Cardiac muscle cell (in vitro differentiated cells and primary cell): ENCODE data around the gene TMEM178A. TPM values are rescaled to one million over a fixed set of nuclear protein-coding genes. Genes with fewer than 3 reads are reported as not detected.

ENCODE experiments used
- DNase-seq, 2 donors: peaks; one replicate each; pipeline versions ENCODE4 v3.0.0 to v3.0.0-alpha.2; 2010 to 2017; ENCODE audit warnings: low read depth in 1 of 2, low spot score in 1 of 2
- H3K27ac ChIP-seq: fragments of 200-600 bp; sonication (generic); 2 replicates; pipeline ENCODE4 v1.5.1; 2016
- H3K27me3 ChIP-seq: fragments of 200-600 bp; sonication (generic); 2 replicates; pipeline ENCODE4 v1.6.0; 2016; ENCODE audit warnings: control low read depth
- H3K36me3 ChIP-seq: fragments of 200-600 bp; sonication (generic); 2 replicates; pipeline ENCODE4 v1.5.1; 2016; ENCODE audit warnings: control low read depth
- H3K4me1 ChIP-seq: fragments of 200-600 bp; sonication (generic); 2 replicates; pipeline ENCODE4 v1.8.1; 2017; ENCODE audit warnings: low read depth, mild to moderate bottlenecking, mixed run types
- H3K4me3 ChIP-seq: fragments of 200-600 bp; sonication (generic); 2 replicates; pipeline ENCODE4 v1.5.1; 2016; ENCODE audit warnings: mild to moderate bottlenecking
- H3K9me3 ChIP-seq: fragments of 200-600 bp; sonication (generic); 2 replicates; pipeline ENCODE4 v1.5.1; 2017; ENCODE audit warnings: low read depth, mild to moderate bottlenecking, control low read depth
- polyA plus RNA-seq: library from polyadenylated mRNA; unstranded; fragments of >200 nt; fragmentation: Nextera tagmentation; extraction: Ambion mirVana; gene quantifications from 2 replicates; pipeline ENCODE4 v1.2.1, GENCODE V29; 2016
- total RNA-seq: library from RNA; depleted of rRNA; stranded (reverse); fragments of >200 nt; gene quantifications from 2 replicates; pipeline ENCODE4 v1.2.3, GENCODE V29; 2016
- TF ChIP-seq, protein P1 (sequence below): IDR thresholded peaks from 2 replicates; pipeline ENCODE4 v1.5.1; 2012; ENCODE audit warnings: low read depth, mild to moderate bottlenecking, low read length

TMEM178A gene
- total and polyA plus RNA-seq, 2 experiments from 2014 or later: 13.4 to 22.5 TPM

DNA sequence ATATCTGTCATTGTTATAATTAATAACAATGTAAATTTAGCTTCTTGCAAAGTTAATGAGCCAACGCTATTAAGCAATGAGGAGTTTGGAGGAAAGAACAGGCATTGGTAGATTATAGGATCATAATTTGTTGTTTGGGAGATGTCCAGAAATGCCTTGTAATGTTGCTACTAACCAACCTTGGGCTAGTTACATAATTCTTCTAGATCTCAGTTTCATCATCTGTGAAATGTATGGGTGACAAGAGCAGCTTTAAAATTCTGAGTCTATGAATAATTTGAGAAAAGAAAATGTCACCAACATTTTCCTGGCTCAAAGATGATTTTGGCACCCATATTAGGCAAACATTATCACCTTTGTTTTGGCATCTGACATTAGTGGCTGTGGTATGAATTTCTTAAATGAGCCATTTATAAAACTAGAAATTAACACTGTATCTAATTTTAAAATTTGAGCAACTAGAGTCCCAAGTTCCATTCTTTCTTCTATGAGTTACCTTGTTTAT is 2.9 kb downstream of the TMEM178A start:
- TF ChIP-seq, protein P1, sequence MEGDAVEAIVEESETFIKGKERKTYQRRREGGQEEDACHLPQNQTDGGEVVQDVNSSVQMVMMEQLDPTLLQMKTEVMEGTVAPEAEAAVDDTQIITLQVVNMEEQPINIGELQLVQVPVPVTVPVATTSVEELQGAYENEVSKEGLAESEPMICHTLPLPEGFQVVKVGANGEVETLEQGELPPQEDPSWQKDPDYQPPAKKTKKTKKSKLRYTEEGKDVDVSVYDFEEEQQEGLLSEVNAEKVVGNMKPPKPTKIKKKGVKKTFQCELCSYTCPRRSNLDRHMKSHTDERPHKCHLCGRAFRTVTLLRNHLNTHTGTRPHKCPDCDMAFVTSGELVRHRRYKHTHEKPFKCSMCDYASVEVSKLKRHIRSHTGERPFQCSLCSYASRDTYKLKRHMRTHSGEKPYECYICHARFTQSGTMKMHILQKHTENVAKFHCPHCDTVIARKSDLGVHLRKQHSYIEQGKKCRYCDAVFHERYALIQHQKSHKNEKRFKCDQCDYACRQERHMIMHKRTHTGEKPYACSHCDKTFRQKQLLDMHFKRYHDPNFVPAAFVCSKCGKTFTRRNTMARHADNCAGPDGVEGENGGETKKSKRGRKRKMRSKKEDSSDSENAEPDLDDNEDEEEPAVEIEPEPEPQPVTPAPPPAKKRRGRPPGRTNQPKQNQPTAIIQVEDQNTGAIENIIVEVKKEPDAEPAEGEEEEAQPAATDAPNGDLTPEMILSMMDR: no peak
- no peak for DNase-seq
- no peaks in the 10 kb centered on the region for H3K9me3 ChIP-seq
- H3K36me3 ChIP-seq: no peaks in the 10 kb centered on the region
- H3K4me1 ChIP-seq: peaks cover 22% of the 10 kb centered on the region
- no peak overlapping the region for H3K27ac ChIP-seq
- no peak overlapping the region for H3K4me3 ChIP-seq
- peaks cover 30% of the 10 kb centered on the region for H3K27me3 ChIP-seq

DNA sequence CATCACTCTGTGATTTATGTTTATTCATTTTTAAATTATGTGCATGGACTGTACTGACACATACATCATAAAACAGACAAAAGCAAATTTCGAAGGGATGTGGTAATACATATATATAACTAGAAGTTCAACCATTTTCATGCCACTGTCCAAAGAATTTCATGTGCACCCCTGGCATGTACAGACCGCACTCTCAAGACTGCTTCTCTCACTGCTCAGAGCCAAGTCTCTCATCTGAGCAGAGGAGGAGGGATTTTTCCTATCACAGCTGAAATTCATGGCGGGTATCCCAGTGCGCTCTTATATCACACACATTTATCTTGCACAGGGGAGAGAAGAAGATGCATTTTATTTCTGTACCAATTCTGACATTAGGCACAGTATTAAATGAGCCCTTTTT is 5.9 kb downstream of the TMEM178A start:
- TF ChIP-seq, protein P1: no peak

DNA sequence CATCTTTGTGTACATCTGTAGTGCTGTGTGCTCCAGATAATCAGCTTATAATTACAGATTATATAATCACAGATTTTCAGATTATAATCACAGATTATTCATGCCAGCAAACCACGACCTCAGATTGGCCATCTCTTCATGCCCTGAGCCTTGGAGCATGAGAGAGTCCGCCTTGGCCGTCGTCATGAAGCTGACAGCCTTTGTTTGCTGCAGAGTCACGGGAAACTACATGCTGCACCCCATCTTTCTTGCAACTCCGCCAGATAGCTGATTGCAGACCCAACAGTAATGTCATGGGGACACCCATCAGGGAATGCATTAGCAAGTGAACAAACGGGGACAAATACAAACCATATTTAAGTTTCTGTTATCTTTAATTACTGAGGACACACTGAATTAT is 7.3 kb downstream of the TMEM178A start:
- no peak for DNase-seq
- H3K4me1 ChIP-seq: no peaks in the 10 kb centered on the region
- no peak overlapping the region for H3K4me3 ChIP-seq
- H3K27me3 ChIP-seq: peaks cover 14% of the 10 kb centered on the region
- no peaks in the 10 kb centered on the region for H3K36me3 ChIP-seq
- no peak overlapping the region for H3K27ac ChIP-seq
- no peaks in the 10 kb centered on the region for H3K9me3 ChIP-seq
- TF ChIP-seq, protein P1: no peak

More for the DNA sequence above, 5.9 kb downstream of the TMEM178A start:
- H3K9me3 ChIP-seq: no peaks in the 10 kb centered on the region
- peaks cover 28% of the 10 kb centered on the region for H3K27me3 ChIP-seq
- no peak overlapping the region for H3K4me3 ChIP-seq
- no peak for DNase-seq
- H3K27ac ChIP-seq: no peak overlapping the region
- H3K36me3 ChIP-seq: no peaks in the 10 kb centered on the region
- H3K4me1 ChIP-seq: peaks cover 10% of the 10 kb centered on the region

DNA sequence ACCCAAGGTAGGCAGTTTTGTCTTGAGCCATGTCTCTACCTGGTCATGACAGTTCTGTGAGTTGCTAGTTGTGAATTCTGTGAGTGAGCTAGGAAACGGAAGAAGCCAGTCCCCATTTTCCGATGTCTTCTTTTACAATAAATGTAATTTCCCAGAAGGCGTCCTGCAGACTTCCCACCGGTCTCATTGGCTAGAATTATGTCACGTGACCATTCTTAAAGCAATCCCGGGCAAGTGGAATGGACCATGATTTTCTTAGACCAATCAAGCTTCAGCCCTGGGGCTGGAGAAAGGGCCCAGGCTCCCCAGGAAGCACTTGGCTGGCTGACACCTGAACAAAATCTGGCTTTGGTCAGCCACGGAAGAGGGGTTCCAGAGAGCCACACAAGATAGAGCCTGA is 10.6 kb downstream of the TMEM178A start:
- H3K4me1 ChIP-seq: peaks cover 10% of the 10 kb centered on the region
- H3K27me3 ChIP-seq: no peaks in the 10 kb centered on the region
- TF ChIP-seq, protein P1: no peak
- no peak overlapping the region for H3K27ac ChIP-seq
- no peaks in the 10 kb centered on the region for H3K36me3 ChIP-seq
- DNase-seq: no peak
- no peak overlapping the region for H3K4me3 ChIP-seq
- H3K9me3 ChIP-seq: no peaks in the 10 kb centered on the region

DNA sequence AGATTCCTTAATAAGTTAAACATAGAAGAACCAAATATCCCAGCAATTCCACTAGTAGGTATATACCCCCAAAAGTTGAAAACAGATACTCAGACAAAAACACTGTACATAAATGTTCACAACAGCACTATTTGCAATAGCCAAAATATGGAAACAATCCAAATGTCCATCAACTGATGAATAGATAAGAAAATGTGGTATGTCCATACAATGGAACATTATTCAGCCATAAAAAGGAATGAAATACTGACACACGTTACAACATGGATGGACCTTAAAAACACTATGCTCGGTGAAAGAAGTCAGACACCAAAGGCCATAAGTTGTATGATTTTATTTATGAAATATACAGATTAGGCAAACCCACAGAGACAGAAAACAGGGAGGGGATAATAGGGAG is 12.5 kb downstream of the TMEM178A start:
- Histone ChIP-seq H3K4me1 (peaks cover 27% of the 10 kb centered on the region), H3K27me3 (no peaks in the 10 kb centered on the region), H3K9me3 (no peaks in the 10 kb centered on the region), H3K27ac (no peak overlapping the region), H3K36me3 (no peaks in the 10 kb centered on the region), H3K4me3 (no peak overlapping the region)
- no peak for DNase-seq
- TF ChIP-seq, protein P1: no peak
